ENCODE measurements around the gene CARTPT. TPM values are rescaled to one million over a fixed set of nuclear protein-coding genes. Genes with fewer than 3 reads are reported as not detected.

Gene CARTPT
- total RNA-seq, 1 donor from 2014 or later, result 0.23 TPM

GRCh38 chr5:71737931-71738539 is 19.0 kb downstream of the CARTPT start:
- DNase-seq (ENCODE audit: low spot score), result peak; percentile 74

- DNase-seq (ENCODE audit: low spot score), result no peak
Measured at GRCh38 chr5:71738662-71739361, 19.7 kb downstream of the CARTPT start.

- DNase-seq (ENCODE audit: low spot score), result no peak
Measured at GRCh38 chr5:71740015-71740753, 21.1 kb downstream of the CARTPT start.

GRCh38 chr5:71743155-71743554 is 24.1 kb downstream of the CARTPT start:
- DNase-seq (ENCODE audit: low spot score), result no peak

GRCh38 chr5:71744009-71744790 is 25.1 kb downstream of the CARTPT start:
- peak; percentile 90 for DNase-seq (ENCODE audit: low spot score)

GRCh38 chr5:71747182-71747581 is 28.1 kb downstream of the CARTPT start:
- DNase-seq (ENCODE audit: low spot score), result no peak

GRCh38 chr5:71748360-71748759 is 29.3 kb downstream of the CARTPT start:
- peak; percentile 94 for DNase-seq (ENCODE audit: low spot score)

- DNase-seq (ENCODE audit: low spot score), result no peak
Measured at GRCh38 chr5:71751422-71751821, 32.3 kb downstream of the CARTPT start.

- DNase-seq (ENCODE audit: low spot score), result no peak
Measured at GRCh38 chr5:71752441-71753190, 33.5 kb downstream of the CARTPT start.

GRCh38 chr5:71757590-71758543 is 38.8 kb downstream of the CARTPT start:
- peak; percentile 76 for DNase-seq (ENCODE audit: low spot score)

GRCh38 chr5:71762826-71763225 is 43.8 kb downstream of the CARTPT start:
- DNase-seq (ENCODE audit: low spot score), result no peak

- no peak for DNase-seq (ENCODE audit: low spot score)
Measured at GRCh38 chr5:71767661-71768060, 48.6 kb downstream of the CARTPT start.

- DNase-seq (ENCODE audit: low spot score), result no peak
Measured at GRCh38 chr5:71769287-71769686, 50.2 kb downstream of the CARTPT start.

GRCh38 chr5:71770381-71770780 is 51.3 kb downstream of the CARTPT start:
- no peak for DNase-seq (ENCODE audit: low spot score)

Other genes with a start within 250 kb of the CARTPT start
- 44.4 TPM for gene MCCC2, start 131.9 kb upstream of the CARTPT start, total RNA-seq